ENCODE data around the gene NSUN4. TPM values are rescaled to one million over a fixed set of nuclear protein-coding genes. Genes with fewer than 3 reads are reported as not detected.

NSUN4 gene
- total and polyA plus RNA-seq, 9 donors, result 12.2 to 35.2 (median 17.4) TPM

- H3K4me1 ChIP-seq (ENCODE audit: insufficient read depth), result peaks cover 11% of the 10 kb centered on the region
- H3K4me3 ChIP-seq, result peak overlapping the region; percentile 88
- peak in 2 of 5 donors; percentile 13 to 61 for DNase-seq
- H3K27me3 ChIP-seq, result no peaks in the 10 kb centered on the region
- intact Hi-C loops (cut with DNase I), result loop anchor here in 1 of 4 donors (5.0 kb wide), 1 partner anchor 41 kb away; the partner anchor contains the start of gene NSUN4
- peaks cover 2% of the 10 kb centered on the region for H3K36me3 ChIP-seq
- H3K27ac ChIP-seq, result peak overlapping the region; percentile 94 to 97
- no peak for TF ChIP-seq POLR2A (IDR thresholded peaks at IDR 0.05)
- no peak for TF ChIP-seq EP300 (IDR thresholded peaks at IDR 0.05)
- no peak for TF ChIP-seq CTCF (IDR thresholded peaks at IDR 0.05)
- H3K9me3 ChIP-seq, result no peaks in the 10 kb centered on the region
- WGBS, 3 donors, result 1 to 3% (median 2%) methylated on average over 17 of the region's 17 CpGs
Observed at GRCh38 chr1:46301406-46301807, 39.2 kb upstream of the NSUN4 start.

- Histone ChIP-seq H3K4me1 (ENCODE audit: insufficient read depth) (peaks cover 13% of the 10 kb centered on the region), H3K9me3 (no peaks in the 10 kb centered on the region), H3K4me3 (peak overlapping the region; percentile 88), H3K27me3 (no peaks in the 10 kb centered on the region), H3K27ac (peak overlapping the region; percentile 94 to 97), H3K36me3 (no peaks in the 10 kb centered on the region)
- intact Hi-C loops (cut with DNase I), result loop anchor here in 2 of 4 donors (1.0 to 5.0 kb wide), 2 partner anchors 38 to 40 kb away; partner anchors contain the start of gene NSUN4 (in 2 of the 2)
- peak; percentile 53 to 77 (median 68) for DNase-seq
- 0 to 1% (median 1%) methylated on average over 66 to 79 of the region's 79 CpGs for WGBS, 3 donors
- TF ChIP-seq POLR2A (IDR thresholded peaks at IDR 0.05) (no peak), CTCF (IDR thresholded peaks at IDR 0.05) (no peak), EP300 (IDR thresholded peaks at IDR 0.05) (no peak)
Observed at GRCh38 chr1:46301808-46302640, 38.6 kb upstream of the NSUN4 start.

GRCh38 chr1:46302641-46303037 is 38.0 kb upstream of the NSUN4 start:
- WGBS, 3 donors, result 1% methylated on average over 17 to 32 of the region's 32 CpGs
- Histone ChIP-seq H3K9me3 (no peaks in the 10 kb centered on the region), H3K27me3 (no peaks in the 10 kb centered on the region), H3K4me1 (ENCODE audit: insufficient read depth) (peaks cover 13% of the 10 kb centered on the region), H3K36me3 (no peaks in the 10 kb centered on the region), H3K4me3 (peak overlapping the region; percentile 88), H3K27ac (peak overlapping the region; percentile 94 to 97)
- peak in 2 of 5 donors; percentile 39 to 40 for DNase-seq
- TF ChIP-seq EP300 (IDR thresholded peaks at IDR 0.05), result no peak
- no peak for TF ChIP-seq CTCF (IDR thresholded peaks at IDR 0.05)
- no peak for TF ChIP-seq POLR2A (IDR thresholded peaks at IDR 0.05)
- intact Hi-C loops (cut with DNase I), result loop anchor here in 2 of 4 donors (1.0 to 5.0 kb wide), 2 partner anchors 38 to 40 kb away; partner anchors contain the start of gene NSUN4 (in 2 of the 2)

- Histone ChIP-seq H3K9me3 (no peaks in the 10 kb centered on the region), H3K27ac (peak within 1 kb of the TSS; percentile 94 to 97), H3K36me3 (no peaks in the 10 kb centered on the region), H3K4me3 (peak within 1 kb of the TSS; percentile 88), H3K27me3 (no peaks in the 10 kb centered on the region), H3K4me1 (ENCODE audit: insufficient read depth) (peaks cover 13% of the 10 kb centered on the region)
- 0 to 1% (median 0%) methylated on average over 52 to 61 of the region's 61 CpGs for WGBS, 3 donors
- peak; percentile 90 to 96 (median 93) for DNase-seq
- intact Hi-C loops (cut with DNase I), result loop anchor here in 1 of 4 donors (5.0 kb wide), 1 partner anchor 39 kb away; the partner anchor contains the start of gene NSUN4
- peak; percentile 67 for TF ChIP-seq POLR2A (IDR thresholded peaks at IDR 0.05)
- peak in 1 of 3 donors; percentile 11 for TF ChIP-seq CTCF (IDR thresholded peaks at IDR 0.05)
- no peak for TF ChIP-seq EP300 (IDR thresholded peaks at IDR 0.05)
Observed at GRCh38 chr1:46303038-46303871, 37.4 kb upstream of the NSUN4 start, which contains the start of the genes LRRC41 and UQCRH. Gene LRRC41, minus strand, starts transcription at chr1:46303616. Its CDS starts 294 bp downstream, at chr1:46303322. Gene UQCRH, plus strand, starts transcription at chr1:46303698. Its CDS starts 69 bp downstream, at chr1:46303767.

All from ovary (tissue), 9 donors.